K562 (cell line): ENCODE measurements around the gene RPL3. TPM values are rescaled to one million over a fixed set of nuclear protein-coding genes. Genes with fewer than 3 reads are reported as not detected.

ENCODE experiments used
- ETS2 ChIP-seq: IDR thresholded peaks from 2 replicates; pipeline ENCODE4 v1.6.1; 2016; ENCODE audit warnings: borderline replicate concordance, missing genetic modification characterization, mild to moderate bottlenecking, moderate library complexity, missing compliant biosample characterization; ENCODE audit not compliant: poor library complexity, severe bottlenecking
- KDM2B ChIP-seq: fragments of 250-450 bp; sonication (Bioruptor Pico); IDR thresholded peaks from 2 replicates; pipeline ENCODE4 v1.8.0; 2021; ENCODE audit warnings: mild to moderate bottlenecking, moderate library complexity
- NR1H2 ChIP-seq: sonication (generic); formaldehyde crosslinking; IDR thresholded peaks from 2 replicates; pipeline ENCODE4 v1.4.0; 2020; ENCODE audit warnings: mild to moderate bottlenecking, missing genetic modification reagents
- ZNF146 ChIP-seq: IDR thresholded peaks from one replicate; pipeline ENCODE4 v1.6.1; 2018; ENCODE audit warnings: missing compliant biosample characterization; ENCODE audit not compliant: unreplicated experiment
- polyA plus RNA-seq, 8 experiments: library from polyadenylated mRNA; depleted of rRNA in 4 of 8; stranded (reverse) in 5 of 8; unstranded in 3 of 8; fragments of >200 nt; fragmentation: Nextera tagmentation in 2 of 8; fragmentation: Illumina TruSeq in 1 of 8; extraction: Ambion mirVana in 2 of 8; extraction: Trizol in 1 of 8; gene quantifications; 2 replicates each; pipeline versions ENCODE4 v1.2.1 to v1.2.3, GENCODE V29; 2011 to 2014; ENCODE audit warnings: inconsistent platforms in 1 of 8, missing spikeins in 1 of 8
- total RNA-seq, 7 experiments: library from RNA; depleted of rRNA in 6 of 7; stranded (reverse); fragments of >200 nt in 6 of 7; fragmentation: Illumina TruSeq in 2 of 7; extraction: Trizol in 2 of 7; gene quantifications; 2 replicates each; pipeline versions ENCODE4 v1.2.1 to v1.2.3, GENCODE V29; 2011 to 2021; ENCODE audit warnings: low replicate concordance in 1 of 7
- TF ChIP-seq, protein P1 (sequence below): fragments of 200-600 bp; sonication (generic); IDR thresholded peaks from one replicate; pipeline ENCODE4 v1.6.1; 2012; ENCODE audit warnings: mild to moderate bottlenecking, low read depth, low read length, inconsistent platforms
- TF ChIP-seq, protein P2 (sequence below): fragments of 450-650 bp; IDR thresholded peaks from 2 replicates; pipeline ENCODE4 v1.6.1; 2016; ENCODE audit warnings: low read depth

Gene RPL3
- total and polyA plus RNA-seq, 9 of the 15 experiments (the other 6 are each of a cell fraction or from before 2014, with no cell fraction given), result 1,624 to 4,066 (median 2,565) TPM

- TF ChIP-seq, protein P1, sequence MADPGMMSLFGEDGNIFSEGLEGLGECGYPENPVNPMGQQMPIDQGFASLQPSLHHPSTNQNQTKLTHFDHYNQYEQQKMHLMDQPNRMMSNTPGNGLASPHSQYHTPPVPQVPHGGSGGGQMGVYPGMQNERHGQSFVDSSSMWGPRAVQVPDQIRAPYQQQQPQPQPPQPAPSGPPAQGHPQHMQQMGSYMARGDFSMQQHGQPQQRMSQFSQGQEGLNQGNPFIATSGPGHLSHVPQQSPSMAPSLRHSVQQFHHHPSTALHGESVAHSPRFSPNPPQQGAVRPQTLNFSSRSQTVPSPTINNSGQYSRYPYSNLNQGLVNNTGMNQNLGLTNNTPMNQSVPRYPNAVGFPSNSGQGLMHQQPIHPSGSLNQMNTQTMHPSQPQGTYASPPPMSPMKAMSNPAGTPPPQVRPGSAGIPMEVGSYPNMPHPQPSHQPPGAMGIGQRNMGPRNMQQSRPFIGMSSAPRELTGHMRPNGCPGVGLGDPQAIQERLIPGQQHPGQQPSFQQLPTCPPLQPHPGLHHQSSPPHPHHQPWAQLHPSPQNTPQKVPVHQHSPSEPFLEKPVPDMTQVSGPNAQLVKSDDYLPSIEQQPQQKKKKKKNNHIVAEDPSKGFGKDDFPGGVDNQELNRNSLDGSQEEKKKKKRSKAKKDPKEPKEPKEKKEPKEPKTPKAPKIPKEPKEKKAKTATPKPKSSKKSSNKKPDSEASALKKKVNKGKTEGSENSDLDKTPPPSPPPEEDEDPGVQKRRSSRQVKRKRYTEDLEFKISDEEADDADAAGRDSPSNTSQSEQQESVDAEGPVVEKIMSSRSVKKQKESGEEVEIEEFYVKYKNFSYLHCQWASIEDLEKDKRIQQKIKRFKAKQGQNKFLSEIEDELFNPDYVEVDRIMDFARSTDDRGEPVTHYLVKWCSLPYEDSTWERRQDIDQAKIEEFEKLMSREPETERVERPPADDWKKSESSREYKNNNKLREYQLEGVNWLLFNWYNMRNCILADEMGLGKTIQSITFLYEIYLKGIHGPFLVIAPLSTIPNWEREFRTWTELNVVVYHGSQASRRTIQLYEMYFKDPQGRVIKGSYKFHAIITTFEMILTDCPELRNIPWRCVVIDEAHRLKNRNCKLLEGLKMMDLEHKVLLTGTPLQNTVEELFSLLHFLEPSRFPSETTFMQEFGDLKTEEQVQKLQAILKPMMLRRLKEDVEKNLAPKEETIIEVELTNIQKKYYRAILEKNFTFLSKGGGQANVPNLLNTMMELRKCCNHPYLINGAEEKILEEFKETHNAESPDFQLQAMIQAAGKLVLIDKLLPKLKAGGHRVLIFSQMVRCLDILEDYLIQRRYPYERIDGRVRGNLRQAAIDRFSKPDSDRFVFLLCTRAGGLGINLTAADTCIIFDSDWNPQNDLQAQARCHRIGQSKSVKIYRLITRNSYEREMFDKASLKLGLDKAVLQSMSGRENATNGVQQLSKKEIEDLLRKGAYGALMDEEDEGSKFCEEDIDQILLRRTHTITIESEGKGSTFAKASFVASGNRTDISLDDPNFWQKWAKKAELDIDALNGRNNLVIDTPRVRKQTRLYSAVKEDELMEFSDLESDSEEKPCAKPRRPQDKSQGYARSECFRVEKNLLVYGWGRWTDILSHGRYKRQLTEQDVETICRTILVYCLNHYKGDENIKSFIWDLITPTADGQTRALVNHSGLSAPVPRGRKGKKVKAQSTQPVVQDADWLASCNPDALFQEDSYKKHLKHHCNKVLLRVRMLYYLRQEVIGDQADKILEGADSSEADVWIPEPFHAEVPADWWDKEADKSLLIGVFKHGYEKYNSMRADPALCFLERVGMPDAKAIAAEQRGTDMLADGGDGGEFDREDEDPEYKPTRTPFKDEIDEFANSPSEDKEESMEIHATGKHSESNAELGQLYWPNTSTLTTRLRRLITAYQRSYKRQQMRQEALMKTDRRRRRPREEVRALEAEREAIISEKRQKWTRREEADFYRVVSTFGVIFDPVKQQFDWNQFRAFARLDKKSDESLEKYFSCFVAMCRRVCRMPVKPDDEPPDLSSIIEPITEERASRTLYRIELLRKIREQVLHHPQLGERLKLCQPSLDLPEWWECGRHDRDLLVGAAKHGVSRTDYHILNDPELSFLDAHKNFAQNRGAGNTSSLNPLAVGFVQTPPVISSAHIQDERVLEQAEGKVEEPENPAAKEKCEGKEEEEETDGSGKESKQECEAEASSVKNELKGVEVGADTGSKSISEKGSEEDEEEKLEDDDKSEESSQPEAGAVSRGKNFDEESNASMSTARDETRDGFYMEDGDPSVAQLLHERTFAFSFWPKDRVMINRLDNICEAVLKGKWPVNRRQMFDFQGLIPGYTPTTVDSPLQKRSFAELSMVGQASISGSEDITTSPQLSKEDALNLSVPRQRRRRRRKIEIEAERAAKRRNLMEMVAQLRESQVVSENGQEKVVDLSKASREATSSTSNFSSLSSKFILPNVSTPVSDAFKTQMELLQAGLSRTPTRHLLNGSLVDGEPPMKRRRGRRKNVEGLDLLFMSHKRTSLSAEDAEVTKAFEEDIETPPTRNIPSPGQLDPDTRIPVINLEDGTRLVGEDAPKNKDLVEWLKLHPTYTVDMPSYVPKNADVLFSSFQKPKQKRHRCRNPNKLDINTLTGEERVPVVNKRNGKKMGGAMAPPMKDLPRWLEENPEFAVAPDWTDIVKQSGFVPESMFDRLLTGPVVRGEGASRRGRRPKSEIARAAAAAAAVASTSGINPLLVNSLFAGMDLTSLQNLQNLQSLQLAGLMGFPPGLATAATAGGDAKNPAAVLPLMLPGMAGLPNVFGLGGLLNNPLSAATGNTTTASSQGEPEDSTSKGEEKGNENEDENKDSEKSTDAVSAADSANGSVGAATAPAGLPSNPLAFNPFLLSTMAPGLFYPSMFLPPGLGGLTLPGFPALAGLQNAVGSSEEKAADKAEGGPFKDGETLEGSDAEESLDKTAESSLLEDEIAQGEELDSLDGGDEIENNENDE, result no peak
- TF ChIP-seq KDM2B (CRISPR knock-in tag) (no peak), ETS2 (tag) (no peak), NR1H2 (CRISPR knock-in tag) (no peak), ZNF146 (no peak)
- TF ChIP-seq, protein P2, sequence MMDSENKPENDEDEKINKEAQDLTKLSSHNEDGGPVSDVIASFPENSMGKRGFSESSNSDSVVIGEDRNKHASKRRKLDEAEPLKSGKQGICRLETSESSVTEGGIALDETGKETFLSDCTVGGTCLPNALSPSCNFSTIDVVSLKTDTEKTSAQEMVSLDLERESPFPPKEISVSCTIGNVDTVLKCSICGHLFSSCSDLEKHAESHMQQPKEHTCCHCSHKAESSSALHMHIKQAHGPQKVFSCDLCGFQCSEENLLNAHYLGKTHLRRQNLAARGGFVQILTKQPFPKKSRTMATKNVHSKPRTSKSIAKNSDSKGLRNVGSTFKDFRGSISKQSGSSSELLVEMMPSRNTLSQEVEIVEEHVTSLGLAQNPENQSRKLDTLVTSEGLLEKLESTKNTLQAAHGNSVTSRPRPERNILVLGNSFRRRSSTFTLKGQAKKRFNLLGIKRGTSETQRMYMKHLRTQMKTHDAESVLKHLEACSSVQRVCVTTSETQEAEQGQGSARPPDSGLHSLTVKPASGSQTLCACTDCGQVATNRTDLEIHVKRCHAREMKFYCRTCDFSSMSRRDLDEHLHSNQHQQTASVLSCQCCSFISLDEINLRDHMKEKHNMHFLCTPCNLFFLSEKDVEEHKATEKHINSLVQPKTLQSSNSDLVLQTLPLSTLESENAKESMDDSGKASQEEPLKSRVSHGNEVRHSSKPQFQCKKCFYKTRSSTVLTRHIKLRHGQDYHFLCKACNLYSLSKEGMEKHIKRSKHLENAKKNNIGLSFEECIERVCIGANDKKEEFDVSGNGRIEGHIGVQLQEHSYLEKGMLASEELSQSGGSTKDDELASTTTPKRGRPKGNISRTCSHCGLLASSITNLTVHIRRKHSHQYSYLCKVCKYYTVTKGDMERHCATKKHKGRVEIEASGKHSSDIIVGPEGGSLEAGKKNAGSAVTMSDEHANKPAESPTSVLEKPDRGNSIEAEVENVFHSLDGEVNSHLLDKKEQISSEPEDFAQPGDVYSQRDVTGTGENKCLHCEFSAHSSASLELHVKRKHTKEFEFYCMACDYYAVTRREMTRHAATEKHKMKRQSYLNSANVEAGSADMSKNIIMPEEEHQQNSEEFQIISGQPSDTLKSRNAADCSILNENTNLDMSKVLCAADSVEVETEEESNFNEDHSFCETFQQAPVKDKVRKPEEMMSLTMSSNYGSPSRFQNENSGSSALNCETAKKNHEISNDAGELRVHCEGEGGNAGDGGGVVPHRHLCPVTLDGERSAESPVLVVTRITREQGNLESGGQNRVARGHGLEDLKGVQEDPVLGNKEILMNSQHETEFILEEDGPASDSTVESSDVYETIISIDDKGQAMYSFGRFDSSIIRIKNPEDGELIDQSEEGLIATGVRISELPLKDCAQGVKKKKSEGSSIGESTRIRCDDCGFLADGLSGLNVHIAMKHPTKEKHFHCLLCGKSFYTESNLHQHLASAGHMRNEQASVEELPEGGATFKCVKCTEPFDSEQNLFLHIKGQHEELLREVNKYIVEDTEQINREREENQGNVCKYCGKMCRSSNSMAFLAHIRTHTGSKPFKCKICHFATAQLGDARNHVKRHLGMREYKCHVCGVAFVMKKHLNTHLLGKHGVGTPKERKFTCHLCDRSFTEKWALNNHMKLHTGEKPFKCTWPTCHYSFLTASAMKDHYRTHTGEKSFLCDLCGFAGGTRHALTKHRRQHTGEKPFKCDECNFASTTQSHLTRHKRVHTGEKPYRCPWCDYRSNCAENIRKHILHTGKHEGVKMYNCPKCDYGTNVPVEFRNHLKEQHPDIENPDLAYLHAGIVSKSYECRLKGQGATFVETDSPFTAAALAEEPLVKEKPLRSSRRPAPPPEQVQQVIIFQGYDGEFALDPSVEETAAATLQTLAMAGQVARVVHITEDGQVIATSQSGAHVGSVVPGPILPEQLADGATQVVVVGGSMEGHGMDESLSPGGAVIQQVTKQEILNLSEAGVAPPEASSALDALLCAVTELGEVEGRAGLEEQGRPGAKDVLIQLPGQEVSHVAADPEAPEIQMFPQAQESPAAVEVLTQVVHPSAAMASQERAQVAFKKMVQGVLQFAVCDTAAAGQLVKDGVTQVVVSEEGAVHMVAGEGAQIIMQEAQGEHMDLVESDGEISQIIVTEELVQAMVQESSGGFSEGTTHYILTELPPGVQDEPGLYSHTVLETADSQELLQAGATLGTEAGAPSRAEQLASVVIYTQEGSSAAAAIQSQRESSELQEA, result no peak
Measured at GRCh38 chr22:39350757-39351688, 31.6 kb upstream of the RPL3 start (continued).
